Neural cell (in vitro differentiated cells): ENCODE results near the gene MT4. TPM values are rescaled to one million over a fixed set of nuclear protein-coding genes. Genes with fewer than 3 reads are reported as not detected.

ENCODE experiments used
- H2AFZ ChIP-seq: fragments of 200-600, 300-800 bp; sonication (generic), shearing (Covaris generic); 2 replicates; pipeline ENCODE4 v1.6.0; 2014; ENCODE audit warnings: low read depth, mild to moderate bottlenecking, antibody characterized with exemption, low read length, moderate library complexity
- H3F3A ChIP-seq: fragments of 200-600 bp; shearing (Covaris generic); 2 replicates; pipeline ENCODE4 v1.6.1; 2016; ENCODE audit warnings: mild to moderate bottlenecking, moderate library complexity, mixed read lengths, antibody characterized with exemption, low read length; ENCODE audit not compliant: insufficient read depth, poor library complexity, severe bottlenecking
- H3K27ac ChIP-seq: fragments of 200-600, 300-800 bp; sonication (generic), shearing (Covaris generic); 2 replicates; pipeline ENCODE4 v1.5.1; 2014; ENCODE audit warnings: mild to moderate bottlenecking, low read length, moderate library complexity
- H3K27me3 ChIP-seq: fragments of 300-800, 200-600 bp; sonication (generic), shearing (Covaris generic); 2 replicates; pipeline ENCODE4 v1.6.0; 2014; ENCODE audit warnings: mild to moderate bottlenecking, low read depth, low read length, moderate library complexity; ENCODE audit not compliant: insufficient read depth
- H3K36me3 ChIP-seq: fragments of 300-800, 200-600 bp; sonication (generic), shearing (Covaris generic); 2 replicates; pipeline ENCODE4 v1.5.1; 2014; ENCODE audit warnings: mild to moderate bottlenecking, antibody characterized with exemption, low read length, moderate library complexity; ENCODE audit not compliant: insufficient read depth
- H3K4me2 ChIP-seq: fragments of 300-800, 200-600 bp; sonication (generic), shearing (Covaris generic); 2 replicates; pipeline ENCODE4 v1.6.0; 2014; ENCODE audit warnings: mild to moderate bottlenecking, low read length
- H3K4me3 ChIP-seq: fragments of 300-800, 200-600 bp; sonication (generic), shearing (Covaris generic); 2 replicates; pipeline ENCODE4 v1.5.1; 2014; ENCODE audit warnings: mild to moderate bottlenecking, low read length, moderate library complexity
- H3K79me2 ChIP-seq: fragments of 200-600 bp; shearing (Covaris generic); replicated peaks from 2 replicates; pipeline ENCODE4 v1.6.0; 2014; ENCODE audit warnings: mild to moderate bottlenecking, low read length, moderate library complexity; ENCODE audit not compliant: insufficient read depth
- H3K9ac ChIP-seq: fragments of 300-800, 200-600 bp; sonication (generic), shearing (Covaris generic); 2 replicates; pipeline ENCODE4 v1.6.1; 2016; ENCODE audit warnings: mild to moderate bottlenecking, low read length, mixed read lengths
- H3K9me2 ChIP-seq: fragments of 200-600 bp; shearing (Covaris generic); 2 replicates; pipeline ENCODE4 v1.6.1; 2016; ENCODE audit warnings: mild to moderate bottlenecking, low read length, mixed read lengths; ENCODE audit not compliant: insufficient read depth
- H3K9me3 ChIP-seq: fragments of 200-600, 300-800 bp; sonication (generic), shearing (Covaris generic); 2 replicates; pipeline ENCODE4 v1.6.1; 2016; ENCODE audit warnings: mild to moderate bottlenecking, mixed run types, low read length, moderate library complexity, mixed read lengths
- H4K20me1 ChIP-seq: fragments of 200-600 bp; shearing (Covaris generic); 2 replicates; pipeline ENCODE4 v1.6.1; 2016; ENCODE audit warnings: mild to moderate bottlenecking, mixed run types; ENCODE audit not compliant: insufficient read depth
- CTCF ChIP-seq: fragments of 450-650 bp; IDR thresholded peaks from 2 replicates; pipeline ENCODE4 v1.5.1; 2014; ENCODE audit warnings: antibody characterized with exemption, mild to moderate bottlenecking, moderate library complexity; ENCODE audit not compliant: poor library complexity, severe bottlenecking
- EP300 ChIP-seq: fragments of 450-650 bp; conservative IDR thresholded peaks from 2 replicates; pipeline ENCODE4 v1.6.1; 2014; ENCODE audit warnings: antibody characterized with exemption, mild to moderate bottlenecking, moderate library complexity; ENCODE audit not compliant: poor library complexity, severe bottlenecking
- EZH2 ChIP-seq: fragments of 200-600, 300-800 bp; shearing (Covaris generic), sonication (generic); IDR thresholded peaks from 2 replicates; pipeline ENCODE4 v1.6.1; 2014; ENCODE audit warnings: antibody characterized with exemption, low read length, borderline replicate concordance, mild to moderate bottlenecking; ENCODE audit not compliant: insufficient read depth, poor library complexity, severe bottlenecking
- MXI1 ChIP-seq: fragments of 450-650 bp; conservative IDR thresholded peaks from 2 replicates; pipeline ENCODE4 v1.6.1; 2014; ENCODE audit warnings: antibody characterized with exemption, mild to moderate bottlenecking; ENCODE audit not compliant: poor library complexity, severe bottlenecking
- POLR2AphosphoS5 ChIP-seq: IDR thresholded peaks from 2 replicates; pipeline ENCODE4 v1.6.1; 2012
- RAD21 ChIP-seq: fragments of 450-650 bp; conservative IDR thresholded peaks from 2 replicates; pipeline ENCODE4 v1.6.1; 2014; ENCODE audit warnings: antibody characterized with exemption, mild to moderate bottlenecking, moderate library complexity
- REST ChIP-seq: IDR thresholded peaks from 2 replicates; pipeline ENCODE4 v1.6.1; 2012; ENCODE audit warnings: borderline replicate concordance
- SMC3 ChIP-seq: fragments of 450-650 bp; conservative IDR thresholded peaks from 2 replicates; pipeline ENCODE4 v1.6.1; 2014; ENCODE audit warnings: antibody characterized with exemption, mild to moderate bottlenecking, moderate library complexity; ENCODE audit not compliant: poor library complexity
- TAF1 ChIP-seq: IDR thresholded peaks from 2 replicates; pipeline ENCODE4 v1.6.1; 2012; ENCODE audit warnings: low read depth
- polyA plus RNA-seq: library from polyadenylated mRNA; depleted of rRNA; stranded (reverse); fragments of >200 nt; gene quantifications from 2 replicates; pipeline ENCODE4 v1.2.3, GENCODE V29; 2014

Gene MT4
- polyA plus RNA-seq, 1 donor from 2014 or later = not detected

GRCh38 chr16:56569971-56570370, 5.1 kb downstream of the MT4 start:
- TF ChIP-seq POLR2AphosphoS5 = no peak
- no peak for TF ChIP-seq EP300
- Histone ChIP-seq H3F3A (no peaks in the 10 kb centered on the region), H3K9me3 (no peaks in the 10 kb centered on the region), H2AFZ (no peak overlapping the region), H3K9me2 (no peaks in the 10 kb centered on the region), H3K4me3 (no peak overlapping the region), H3K36me3 (no peaks in the 10 kb centered on the region), H3K9ac (no peak overlapping the region), H3K27ac (no peak overlapping the region), H3K27me3 (no peaks in the 10 kb centered on the region), H4K20me1 (no peaks in the 10 kb centered on the region), H3K79me2 (no peaks in the 10 kb centered on the region), H3K4me2 (no peak overlapping the region)

- Histone ChIP-seq H3K27me3 (no peaks in the 10 kb centered on the region), H3K36me3 (no peaks in the 10 kb centered on the region), H3K4me3 (no peak overlapping the region), H4K20me1 (no peaks in the 10 kb centered on the region), H3K27ac (no peak overlapping the region), H2AFZ (no peak overlapping the region), H3K4me2 (no peak overlapping the region), H3K9me3 (no peaks in the 10 kb centered on the region), H3K79me2 (no peaks in the 10 kb centered on the region), H3K9me2 (no peaks in the 10 kb centered on the region), H3F3A (no peaks in the 10 kb centered on the region), H3K9ac (no peak overlapping the region)
- TF ChIP-seq EZH2 (no peak), RAD21 (no peak), CTCF (no peak), EP300 (no peak), POLR2AphosphoS5 (no peak), MXI1 (no peak), TAF1 (no peak), REST (no peak), SMC3 (no peak)
Measured at GRCh38 chr16:56571525-56571924, 6.7 kb downstream of the MT4 start.

- Histone ChIP-seq H3K4me3 (no peak overlapping the region), H3K9me3 (no peaks in the 10 kb centered on the region), H3K4me2 (no peak overlapping the region), H3K79me2 (no peaks in the 10 kb centered on the region), H2AFZ (no peak overlapping the region), H3K36me3 (no peaks in the 10 kb centered on the region), H3K27me3 (no peaks in the 10 kb centered on the region), H3K27ac (no peak overlapping the region), H4K20me1 (no peaks in the 10 kb centered on the region), H3K9ac (no peak overlapping the region), H3K9me2 (no peaks in the 10 kb centered on the region), H3F3A (no peaks in the 10 kb centered on the region)
- TF ChIP-seq TAF1 (no peak), EP300 (no peak), EZH2 (no peak), POLR2AphosphoS5 (no peak), RAD21 (no peak), REST (no peak), SMC3 (no peak), MXI1 (no peak), CTCF (no peak)
Measured at GRCh38 chr16:56574625-56575024, 9.8 kb downstream of the MT4 start.
